ENCODE results near the gene HSD3B1.
"Not testable (repeated sequence)": the region's sequence is repeated elsewhere in the genome, so short reads cannot be mapped to it uniquely, and the experiment has no call there.

The HSD3B1 gene

DNA sequence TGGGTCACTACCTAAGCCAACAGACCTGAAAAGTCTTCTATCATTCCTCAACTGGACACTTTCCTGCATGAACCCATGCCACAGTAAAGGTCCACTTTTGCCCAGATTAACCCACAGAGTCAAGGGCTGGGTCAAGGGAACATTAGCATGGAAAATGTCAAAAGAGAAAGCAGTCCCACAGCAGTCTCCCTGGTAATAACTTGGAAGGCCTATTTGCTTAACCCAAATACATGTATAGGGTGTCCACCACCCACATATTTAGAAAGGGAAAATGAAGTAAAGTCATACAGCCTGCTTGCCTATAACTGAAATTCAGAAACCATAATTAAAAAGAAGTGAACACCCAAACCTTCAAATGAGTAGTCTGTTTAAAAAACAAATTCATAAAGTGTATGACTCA, 16.1 kb upstream of the HSD3B1 start:
- no peak for DNase-seq (ENCODE audit: low read depth in 2 of 2)

DNA sequence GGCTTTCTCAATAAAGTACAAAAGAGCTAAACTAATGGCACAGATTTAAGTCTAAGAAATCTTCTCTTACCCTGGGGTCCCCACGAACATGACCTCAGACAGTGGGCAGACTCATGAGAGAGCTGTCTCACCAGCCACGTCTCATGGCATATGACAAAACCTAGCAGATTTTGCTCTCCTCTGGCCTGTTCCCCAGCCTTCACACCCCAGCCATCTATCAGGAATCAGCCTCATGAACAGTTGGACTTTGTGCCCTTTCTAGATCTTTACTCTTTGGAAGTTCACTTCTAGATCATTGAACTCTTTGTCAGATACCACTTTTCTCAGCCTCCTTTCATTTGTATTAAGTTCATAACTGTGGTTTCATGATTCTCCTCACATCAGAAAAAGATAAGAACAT, 14.2 kb upstream of the HSD3B1 start:
- no peak for DNase-seq (ENCODE audit: low read depth in 2 of 2)

DNA sequence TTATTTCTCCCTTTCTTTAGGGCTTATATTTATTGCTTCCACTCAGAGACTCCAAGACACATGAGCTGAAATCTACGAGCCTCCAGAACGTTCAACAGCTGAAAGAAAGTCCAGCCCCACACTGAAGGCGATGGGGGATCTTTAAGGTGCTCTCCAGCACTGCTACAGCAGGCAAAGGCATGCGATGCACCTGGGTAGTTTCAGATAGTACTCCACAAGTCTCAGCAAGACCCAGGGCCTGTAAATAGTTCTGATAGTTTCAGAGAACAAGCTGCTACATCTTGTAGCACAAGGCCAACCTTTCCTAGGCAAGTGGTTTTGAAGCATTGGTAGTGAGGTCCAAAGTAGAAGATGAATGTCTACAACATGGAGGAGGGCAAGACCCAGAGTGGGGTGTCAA, 2.2 kb upstream of the HSD3B1 start:
- DNase-seq (ENCODE audit: low read depth in 2 of 2): no peak

DNA sequence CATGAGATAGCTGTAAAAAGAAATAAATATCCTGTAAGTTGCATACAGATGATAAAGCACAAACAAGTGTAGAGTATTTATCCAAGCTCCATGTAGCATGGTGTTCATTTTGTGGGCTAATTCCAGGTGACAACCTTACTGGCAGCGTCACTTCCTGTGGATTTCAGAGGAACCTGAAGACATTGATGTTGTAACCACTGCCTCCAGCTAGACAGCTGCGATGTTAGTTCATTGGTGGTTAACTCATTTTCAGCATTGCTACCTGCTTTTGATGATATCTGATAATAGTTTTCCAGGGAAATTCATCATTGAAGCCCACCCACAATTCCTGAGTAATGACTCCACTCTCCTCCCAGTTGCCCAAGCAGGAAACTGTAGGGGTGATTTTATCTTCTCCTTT, 3.0 kb downstream of the HSD3B1 start:
- no peak for DNase-seq (ENCODE audit: low read depth in 2 of 2)

DNA sequence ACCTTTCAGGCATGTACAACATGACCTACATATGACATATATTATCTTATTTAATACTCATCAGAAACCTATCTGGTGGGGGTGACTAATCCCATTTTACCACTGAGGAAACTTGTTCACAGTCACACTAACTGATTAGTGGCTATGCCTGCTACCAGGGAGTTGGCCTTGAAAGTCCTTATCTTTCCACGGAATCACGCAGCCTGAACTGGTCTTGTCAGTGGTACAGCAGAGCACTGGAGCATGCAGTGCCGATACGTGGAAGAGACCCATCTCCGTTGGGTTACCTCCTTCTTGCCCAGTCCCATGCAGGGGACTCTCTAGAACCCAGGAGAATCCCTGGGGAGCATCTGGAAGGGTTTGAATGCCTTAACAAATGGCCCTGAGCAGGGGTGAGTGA, 8.2 kb downstream of the HSD3B1 start:
- DNase-seq (ENCODE audit: low read depth in 2 of 2): no peak

DNA sequence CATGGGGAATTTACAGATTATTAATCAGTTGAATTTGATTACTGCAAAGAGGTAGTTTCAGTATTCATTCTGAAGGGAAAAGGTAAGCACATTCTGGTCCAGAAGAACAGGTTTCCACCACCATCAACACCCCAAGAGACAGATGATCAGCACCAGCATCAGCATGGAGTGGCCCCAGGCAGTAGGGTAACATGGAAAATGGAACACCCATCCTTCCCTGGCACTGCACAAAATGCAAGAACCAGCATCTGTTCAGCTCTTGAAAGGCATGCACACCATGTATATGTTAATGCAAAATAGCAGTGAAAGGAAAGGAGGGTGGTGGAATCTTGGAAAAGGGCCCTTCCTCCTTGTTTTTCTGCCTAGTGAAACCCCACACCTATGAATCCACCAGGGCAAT, 9.2 kb downstream of the HSD3B1 start:
- no peak for DNase-seq (ENCODE audit: low read depth in 2 of 2)

DNA sequence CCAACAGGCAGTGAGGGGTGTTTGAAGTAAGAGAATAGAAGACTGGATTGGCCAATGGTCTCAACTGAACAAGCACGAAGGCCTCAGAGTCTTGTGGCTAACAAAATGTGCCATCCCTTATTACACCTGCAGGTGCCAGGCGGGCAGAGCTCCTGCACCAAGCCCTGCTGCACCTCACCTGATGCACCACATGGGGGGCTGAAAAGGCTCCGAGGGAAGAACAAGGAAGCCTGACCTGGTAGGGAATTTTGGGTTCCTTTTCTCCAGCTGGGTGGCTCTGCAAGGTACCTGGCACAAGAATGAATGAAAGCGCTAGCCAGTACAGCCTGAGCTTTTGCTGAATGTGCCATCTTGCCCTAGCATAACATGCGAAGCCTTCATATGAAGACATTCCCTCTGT, 9.7 kb downstream of the HSD3B1 start:
- no peak for DNase-seq (ENCODE audit: low read depth in 2 of 2)

DNA sequence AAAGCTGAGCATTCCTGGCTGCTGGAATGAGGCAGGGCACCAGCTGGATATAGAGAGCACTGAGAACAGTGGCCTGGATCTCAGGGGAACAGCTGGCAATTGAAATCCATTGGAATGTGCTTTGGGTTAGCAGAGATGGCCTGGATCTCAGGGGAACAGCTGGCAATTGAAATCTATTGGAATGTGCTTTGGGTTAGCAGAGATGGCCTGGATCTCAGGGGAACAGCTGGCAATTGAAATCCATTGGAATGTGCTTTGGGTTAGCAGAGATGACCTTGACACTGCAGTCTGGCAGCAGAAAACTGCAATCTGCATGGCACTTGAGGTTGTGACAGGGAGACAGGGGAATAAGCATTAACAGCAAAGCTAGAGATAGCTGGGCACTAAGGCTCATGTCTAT, 10.7 kb downstream of the HSD3B1 start:
- DNase-seq (ENCODE audit: low read depth in 2 of 2): not testable (repeated sequence)

DNA sequence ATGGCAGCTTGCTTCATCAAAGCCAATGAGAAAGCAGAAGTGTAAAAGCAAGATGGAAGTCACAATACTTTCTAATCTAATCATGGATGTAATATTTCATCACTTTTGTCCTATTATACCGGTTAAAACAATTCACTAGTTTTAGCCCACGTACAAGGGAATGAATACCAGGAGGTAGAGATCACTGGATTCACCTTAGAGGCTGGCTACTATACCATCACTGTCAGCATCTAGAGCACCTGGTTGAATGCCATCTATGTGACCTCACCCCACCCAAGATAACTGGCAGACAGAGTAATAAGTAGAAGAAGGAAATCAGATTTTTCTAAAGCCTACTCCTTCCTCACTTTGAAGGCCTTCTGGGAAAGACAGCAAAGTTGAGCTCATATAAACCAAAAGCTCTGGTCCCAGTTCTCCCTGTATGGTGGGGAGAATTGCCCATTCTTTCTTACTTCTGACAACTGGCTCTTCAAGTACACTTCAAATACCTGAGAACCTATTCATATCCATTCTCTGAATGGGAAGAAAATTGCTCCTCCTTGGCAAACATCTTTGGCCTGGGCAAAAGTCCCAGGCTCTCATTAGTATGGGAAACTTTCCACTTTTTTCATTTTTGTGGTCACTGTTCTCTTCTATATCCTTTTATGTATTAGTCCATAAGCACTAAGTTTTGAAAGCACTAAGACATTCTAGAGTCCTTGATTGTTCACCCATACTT, 24.8 kb downstream of the HSD3B1 start:
- DNase-seq (ENCODE audit: low read depth in 2 of 2): no peak

DNA sequence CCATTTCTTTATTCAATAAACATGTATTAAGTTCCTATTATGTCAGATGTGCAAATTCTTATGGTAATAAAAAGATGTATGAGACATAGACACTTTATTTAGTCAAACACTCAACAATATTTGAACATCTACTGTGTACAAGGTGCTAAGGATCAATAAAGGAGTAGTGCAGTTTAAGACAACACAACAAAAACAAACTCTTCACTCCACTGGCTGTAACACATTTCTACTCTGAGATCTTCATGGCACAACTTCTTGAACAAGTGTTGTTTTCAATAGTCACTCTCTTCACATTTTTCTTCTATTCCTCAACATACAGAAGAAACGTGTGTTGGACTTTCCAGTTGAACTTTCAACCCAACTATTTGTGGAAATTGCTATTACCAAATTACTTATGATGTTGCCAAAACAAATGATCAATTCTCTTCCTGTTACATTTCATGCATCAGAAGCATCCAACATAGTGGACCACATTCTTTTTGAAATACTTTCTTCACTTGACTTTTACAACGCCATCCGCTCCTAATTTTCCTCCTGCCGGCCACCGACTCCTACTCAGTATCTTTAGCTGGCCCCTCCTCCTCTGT, 25.4 kb downstream of the HSD3B1 start:
- no peak for DNase-seq (ENCODE audit: low read depth in 2 of 2)

DNA sequence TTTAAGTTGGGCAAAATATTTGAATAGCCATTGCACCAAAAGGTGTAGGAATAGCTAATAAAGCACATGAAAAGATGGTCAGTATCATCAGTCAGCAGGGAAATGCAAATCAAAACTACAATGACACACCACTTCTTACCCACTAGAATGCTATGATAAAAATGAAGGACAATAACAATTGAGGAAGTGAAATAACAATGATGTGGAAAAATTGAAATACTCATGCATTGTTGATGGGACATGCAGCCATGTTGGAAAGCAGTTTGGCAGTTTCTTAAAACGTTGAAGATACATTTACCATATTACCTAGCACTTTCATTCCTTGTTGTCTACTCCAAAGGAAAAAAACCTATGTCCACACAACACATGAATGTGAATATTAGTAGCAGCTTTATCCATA, 28.4 kb downstream of the HSD3B1 start:
- DNase-seq (ENCODE audit: low read depth in 2 of 2): no peak

DNA sequence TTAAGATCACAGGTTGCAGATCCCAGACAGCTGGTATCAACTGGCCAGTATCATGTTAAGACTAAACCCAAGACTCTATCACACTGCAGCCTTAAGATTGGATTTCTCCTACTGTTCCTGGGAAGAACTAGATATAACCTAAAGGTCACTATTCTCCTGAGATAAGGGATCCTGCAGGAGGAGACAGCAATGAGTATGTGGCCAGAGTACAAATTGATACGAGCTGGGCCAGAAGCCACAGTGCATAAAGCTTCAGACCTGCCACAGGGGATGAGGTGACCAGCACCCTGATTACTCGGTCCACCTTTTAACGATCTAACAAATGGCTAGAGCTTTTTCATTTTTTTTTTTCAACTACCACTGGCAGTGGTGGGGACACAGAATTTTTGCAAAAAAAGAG, 31.0 kb downstream of the HSD3B1 start:
- DNase-seq (ENCODE audit: low read depth in 2 of 2): no peak

DNA sequence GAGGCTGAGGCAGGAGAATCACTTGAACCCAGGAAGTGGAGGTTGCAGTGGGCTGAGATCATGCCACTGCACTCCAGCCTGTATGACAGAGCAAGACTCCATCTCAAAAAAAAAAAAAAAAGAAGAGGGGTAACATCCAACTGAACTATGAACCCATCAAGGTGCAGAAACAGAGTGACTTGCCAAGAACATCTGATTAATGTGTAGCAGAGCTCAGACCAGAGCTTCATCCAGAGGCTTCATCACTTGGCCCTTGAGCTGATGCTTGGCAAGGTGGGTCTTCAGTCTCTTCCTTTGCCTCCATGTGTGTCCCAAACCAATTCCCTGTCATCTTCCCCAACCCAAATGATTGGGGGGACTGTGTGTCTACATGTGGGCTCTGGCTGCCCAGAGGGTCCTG, 32.6 kb downstream of the HSD3B1 start:
- DNase-seq (ENCODE audit: low read depth in 2 of 2): no peak

DNA sequence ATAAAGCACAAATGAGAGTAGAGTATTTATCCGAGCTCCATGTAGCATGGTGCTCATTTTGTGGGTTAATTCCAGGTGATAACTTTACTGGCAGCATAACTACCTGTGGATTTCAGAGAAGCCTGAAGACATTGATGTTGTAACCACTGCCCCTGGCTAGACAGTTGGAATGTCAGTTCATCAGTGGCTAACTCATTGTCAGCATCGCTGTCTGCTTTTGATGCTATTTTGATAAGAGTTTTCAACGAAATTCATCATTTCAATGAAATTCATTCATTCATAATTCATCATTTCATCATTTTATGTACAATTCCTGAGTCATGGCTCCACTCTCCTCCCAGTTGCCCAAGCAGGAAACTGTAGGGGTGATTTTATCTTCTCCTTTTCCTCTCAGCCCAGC, 34.4 kb downstream of the HSD3B1 start:
- no peak for DNase-seq (ENCODE audit: low read depth in 2 of 2)

DNA sequence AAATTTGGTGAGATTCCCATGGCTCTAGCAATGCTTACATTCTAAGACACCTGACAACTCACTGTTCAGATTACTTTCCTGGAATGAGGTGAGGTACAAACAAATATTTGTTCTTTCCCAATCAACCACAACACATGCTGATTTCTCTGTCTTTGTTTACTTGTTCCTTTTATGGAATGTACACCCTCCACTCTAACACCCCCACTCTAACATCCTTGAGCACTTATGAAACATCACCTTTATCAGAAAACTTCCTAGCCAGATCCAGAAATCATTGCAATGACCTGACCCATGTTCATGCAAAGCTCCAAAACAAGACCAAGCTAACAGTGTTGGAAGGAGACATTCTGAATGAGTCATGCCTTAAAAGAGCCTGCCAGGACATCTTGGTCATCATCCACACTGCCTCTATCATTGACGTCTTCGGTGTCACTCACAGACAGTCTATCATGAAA, 35.5 kb downstream of the HSD3B1 start:
- no peak for DNase-seq (ENCODE audit: low read depth in 2 of 2)

DNA sequence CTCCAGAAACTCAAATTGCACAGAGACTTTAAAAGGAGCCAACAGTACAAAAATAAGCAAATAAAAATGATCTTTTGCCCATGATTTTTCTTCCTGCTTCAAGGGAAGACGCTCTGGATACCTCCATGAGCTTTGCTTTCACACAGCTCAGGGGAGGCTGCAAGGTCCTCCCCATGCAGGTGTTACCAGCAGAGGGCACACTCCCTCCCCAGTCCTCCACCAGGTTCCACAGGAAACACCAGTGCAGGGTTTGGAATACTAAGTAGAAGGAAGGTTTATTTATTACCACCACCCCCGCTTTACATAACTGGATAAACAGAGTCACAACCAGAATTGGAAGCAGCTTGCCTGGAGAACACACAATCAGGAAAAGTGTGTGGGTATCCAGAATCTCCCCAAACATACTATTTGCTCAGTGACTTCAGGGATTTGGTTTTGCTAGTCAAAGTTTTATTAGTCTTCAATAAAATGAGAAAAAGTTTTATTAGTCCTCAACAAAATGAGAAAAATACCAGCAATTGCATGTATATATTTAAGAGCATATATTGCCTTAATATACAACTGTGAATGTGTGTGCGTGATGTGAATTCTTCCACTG, 37.3 kb downstream of the HSD3B1 start:
- DNase-seq (ENCODE audit: low read depth in 2 of 2): no peak

DNA sequence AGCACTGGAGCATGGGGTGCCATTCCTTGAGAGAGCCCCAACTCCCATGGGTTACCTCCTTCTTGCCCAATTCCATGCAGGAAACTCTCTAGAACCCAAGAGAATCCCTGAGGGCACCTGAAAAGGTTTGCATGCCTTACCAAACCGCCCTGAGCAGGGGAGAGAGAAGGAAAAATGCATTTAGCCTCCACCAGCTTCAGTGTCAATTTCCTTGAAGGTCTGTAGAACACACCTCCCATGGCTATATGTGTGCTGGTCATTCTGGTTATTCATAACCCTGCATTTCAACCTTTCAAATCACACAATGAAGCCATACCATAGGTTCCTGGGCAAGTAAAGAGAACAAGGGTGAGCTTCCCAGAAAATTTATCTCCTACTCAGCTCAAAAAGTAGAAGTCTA, 39.6 kb downstream of the HSD3B1 start:
- DNase-seq (ENCODE audit: low read depth in 2 of 2): no peak

DNA sequence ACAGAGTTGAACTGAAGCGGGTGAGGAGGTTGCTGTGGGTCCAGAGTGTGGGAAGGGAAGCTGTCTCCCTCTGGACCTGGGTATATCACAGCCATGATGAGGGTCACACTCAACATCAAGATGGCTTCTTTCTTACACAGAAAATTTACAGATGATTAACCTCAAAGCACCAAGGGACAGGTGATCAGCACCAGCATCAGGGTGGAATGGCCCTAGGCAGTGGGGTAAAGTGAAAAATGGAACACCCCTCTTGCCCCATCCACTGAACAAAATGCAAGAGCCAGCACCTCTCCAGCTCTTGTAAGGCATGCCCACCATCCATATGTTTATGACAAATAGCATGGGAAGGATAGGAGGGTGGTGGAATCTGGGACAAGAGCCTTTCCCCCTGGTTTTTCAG, 40.3 kb downstream of the HSD3B1 start:
- no peak for DNase-seq (ENCODE audit: low read depth in 2 of 2)

DNA sequence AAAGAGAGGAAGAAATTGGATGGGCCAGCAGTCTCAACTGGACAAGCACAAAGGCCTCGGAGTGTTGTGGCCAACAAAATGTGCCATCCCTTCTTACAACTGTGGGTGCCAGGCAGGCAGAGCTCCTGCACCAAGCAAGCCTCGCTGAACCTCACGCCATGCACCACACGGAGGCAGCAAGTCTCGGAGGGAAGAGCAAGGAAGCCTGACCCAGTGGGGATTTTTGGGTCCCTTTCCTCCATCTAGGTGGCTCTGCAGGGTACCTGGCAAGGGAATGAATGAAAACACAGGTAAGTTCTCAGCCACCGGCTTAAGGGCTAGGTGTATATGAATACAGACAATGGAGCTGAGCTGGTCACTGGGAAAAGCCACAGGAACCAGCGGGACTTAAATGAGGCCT, 40.8 kb downstream of the HSD3B1 start:
- no peak for DNase-seq (ENCODE audit: low read depth in 2 of 2)

DNA sequence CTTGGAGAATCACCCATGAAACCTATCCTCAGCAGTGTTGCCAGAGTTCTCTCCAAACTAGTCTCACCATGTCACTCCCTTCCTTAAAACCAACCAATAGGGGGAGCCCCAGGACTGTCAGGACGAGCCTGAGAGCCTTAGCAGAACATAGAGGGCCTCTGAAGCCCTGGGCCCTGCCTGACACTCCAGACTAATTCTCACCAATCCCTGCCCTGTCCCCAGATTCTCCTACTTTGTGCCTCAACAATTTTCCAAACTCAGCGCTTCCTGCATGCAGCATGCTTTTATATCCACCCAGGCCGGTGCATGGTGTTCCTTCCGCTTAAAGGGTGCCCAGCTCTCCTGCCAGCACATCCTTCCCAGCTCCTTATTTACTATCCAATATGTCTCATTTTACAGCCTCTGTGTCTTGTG, 42.7 kb downstream of the HSD3B1 start:
- DNase-seq (ENCODE audit: low read depth in 2 of 2): no peak

DNA sequence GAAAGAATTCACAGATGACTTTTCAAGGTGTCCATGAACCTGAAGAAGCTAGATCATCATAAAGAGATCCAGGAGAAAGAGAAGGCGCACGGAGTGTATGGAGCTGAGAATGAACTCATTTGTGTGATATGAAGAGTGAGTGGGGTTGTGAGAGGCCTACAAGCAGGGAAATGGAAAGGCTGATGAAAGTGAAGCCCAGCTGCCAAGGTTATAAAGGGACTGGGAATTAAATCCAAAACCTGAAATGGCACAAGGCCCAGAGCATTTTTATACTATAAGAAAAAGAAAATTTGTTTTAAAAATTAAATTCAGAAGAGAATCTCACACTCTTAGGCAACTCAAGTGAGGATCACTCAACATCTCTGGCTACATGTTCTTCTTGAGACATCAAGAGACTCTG, 43.4 kb downstream of the HSD3B1 start:
- no peak for DNase-seq (ENCODE audit: low read depth in 2 of 2)

DNA sequence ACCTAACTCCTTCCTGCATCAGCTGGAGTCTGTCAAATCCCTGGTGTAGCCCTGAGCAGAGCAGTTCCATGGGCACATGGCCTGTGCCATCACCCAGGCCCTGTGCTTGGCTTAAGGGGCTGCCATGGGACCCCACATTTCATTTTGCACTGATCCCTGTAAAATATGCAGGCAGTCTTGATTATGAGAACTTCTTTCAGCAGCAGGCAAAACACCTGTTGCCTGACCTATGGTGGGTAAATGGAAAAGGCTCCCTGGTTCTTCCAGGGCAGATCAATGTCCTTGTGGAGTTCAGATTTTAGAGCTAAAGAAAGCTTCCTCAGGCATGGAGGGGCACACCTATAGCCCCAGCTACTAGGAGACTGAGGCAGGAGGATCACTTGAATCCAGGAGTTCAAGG, 44.2 kb downstream of the HSD3B1 start:
- DNase-seq (ENCODE audit: low read depth in 2 of 2): no peak

DNA sequence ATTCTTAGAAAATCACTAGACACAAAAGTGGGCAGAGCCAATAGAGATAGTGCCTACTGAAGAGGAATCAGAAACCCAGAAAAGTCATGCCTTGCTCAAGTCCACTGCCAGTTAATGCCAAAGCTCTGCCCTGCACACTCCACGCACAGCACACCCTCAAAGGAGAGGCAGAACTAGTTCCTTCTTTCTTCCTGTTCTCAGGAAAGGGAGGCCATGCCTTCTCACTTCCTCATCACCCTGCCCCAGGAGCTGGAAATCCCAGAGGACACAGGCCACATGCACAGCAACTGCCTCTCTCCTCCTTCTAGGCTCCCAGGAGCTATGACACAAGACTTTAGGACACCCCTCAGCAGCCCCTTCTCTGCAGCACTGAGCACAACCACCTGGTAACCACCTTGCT, 45.6 kb downstream of the HSD3B1 start:
- not testable (repeated sequence) for DNase-seq (ENCODE audit: low read depth in 2 of 2)

Data from stimulated activated CD4-positive, alpha-beta T cell treated with anti-CD3 and anti-CD28 coated beads, Interleukin-1b, Interleukin-23, amount 100 ng/mL, for 4 hours (primary cell).